Breast epithelium (tissue), 3 donors: ENCODE data around the gene AKR7A3.

ENCODE experiments used
- CTCF ChIP-seq, 3 donors: fragments of 450-650 bp; IDR thresholded peaks; one replicate each; pipeline ENCODE4 v1.5.1; 2016 to 2017; ENCODE audit warnings: antibody characterized with exemption in 3 of 3, mild to moderate bottlenecking in 3 of 3, moderate library complexity in 3 of 3
- POLR2AphosphoS5 ChIP-seq, 3 donors: sonication (generic); formaldehyde crosslinking; IDR thresholded peaks; one replicate each; pipeline ENCODE4 v1.6.1; 2017; ENCODE audit warnings: antibody characterized with exemption in 3 of 3

DNA sequence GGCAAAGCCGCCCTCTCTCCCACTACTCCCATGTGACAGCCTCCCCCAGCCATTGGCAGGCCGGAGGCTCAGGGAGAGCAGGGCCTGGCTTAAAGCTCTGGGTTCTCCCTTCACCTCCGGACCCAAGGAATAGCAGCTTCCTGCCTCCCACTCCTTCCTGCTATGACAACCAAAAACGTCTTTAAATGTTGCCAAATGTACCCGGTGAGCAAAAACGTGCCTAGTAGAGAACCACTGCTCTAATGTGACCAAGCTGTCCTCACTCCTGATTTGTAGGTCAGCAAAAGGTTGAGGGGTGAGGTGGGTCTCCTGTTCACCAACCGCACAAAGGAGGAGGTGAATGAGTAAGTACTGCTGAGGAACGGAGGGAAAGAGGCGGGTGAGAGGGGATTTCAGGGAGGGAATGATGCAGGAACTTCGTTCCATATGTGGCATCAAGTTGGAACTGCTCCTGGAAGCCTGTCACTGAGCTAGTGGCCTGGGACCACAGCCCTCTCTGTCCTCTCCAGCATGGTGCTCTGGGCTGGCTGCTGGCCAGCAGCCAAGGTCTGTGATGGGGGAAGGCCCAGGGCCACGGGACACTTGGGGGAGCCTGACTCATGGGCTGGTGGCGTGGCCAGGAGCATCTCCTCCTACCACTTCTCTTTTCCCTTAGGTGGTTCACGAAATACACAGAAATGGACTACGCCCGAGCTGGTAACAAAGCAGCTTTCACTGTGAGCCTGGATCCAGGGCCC, 31.2 kb downstream of the AKR7A3 start:
- TF ChIP-seq CTCF (IDR thresholded peaks at IDR 0.05) (no peak), POLR2AphosphoS5 (IDR thresholded peaks at IDR 0.05) (no peak)
